HG03571 (cell line): Measurements from ENCODE around the gene BICRA.
"Not testable (repeated sequence)": the region's sequence is repeated elsewhere in the genome, so short reads cannot be mapped to it uniquely, and the experiment has no call there.

Source experiments
- ATAC-seq: cut with Tn5 transposase; IDR thresholded peaks from one replicate; pipeline ENCODE4 v1.9.1; 2021; ENCODE audit not compliant: unreplicated experiment

Gene BICRA

GRCh38 chr19:47658431-47659348 lies 49.8 kb downstream of the BICRA start:
- no peak for ATAC-seq

- ATAC-seq, result no peak
Measured at GRCh38 chr19:47660435-47660832, 51.5 kb downstream of the BICRA start.

GRCh38 chr19:47661161-47661560 lies 52.2 kb downstream of the BICRA start:
- ATAC-seq, result no peak

GRCh38 chr19:47661611-47662010 lies 52.7 kb downstream of the BICRA start:
- ATAC-seq, result no peak

GRCh38 chr19:47663435-47663910 lies 54.5 kb downstream of the BICRA start:
- ATAC-seq, result no peak

- ATAC-seq, result no peak
Measured at GRCh38 chr19:47663911-47664771, 55.2 kb downstream of the BICRA start.

GRCh38 chr19:47668556-47668955 lies 59.6 kb downstream of the BICRA start:
- not testable (repeated sequence) for ATAC-seq

- ATAC-seq, result no peak
Measured at GRCh38 chr19:47670736-47671135, 61.8 kb downstream of the BICRA start.

- no peak for ATAC-seq
Measured at GRCh38 chr19:47671499-47671898, 62.6 kb downstream of the BICRA start.

DNA sequence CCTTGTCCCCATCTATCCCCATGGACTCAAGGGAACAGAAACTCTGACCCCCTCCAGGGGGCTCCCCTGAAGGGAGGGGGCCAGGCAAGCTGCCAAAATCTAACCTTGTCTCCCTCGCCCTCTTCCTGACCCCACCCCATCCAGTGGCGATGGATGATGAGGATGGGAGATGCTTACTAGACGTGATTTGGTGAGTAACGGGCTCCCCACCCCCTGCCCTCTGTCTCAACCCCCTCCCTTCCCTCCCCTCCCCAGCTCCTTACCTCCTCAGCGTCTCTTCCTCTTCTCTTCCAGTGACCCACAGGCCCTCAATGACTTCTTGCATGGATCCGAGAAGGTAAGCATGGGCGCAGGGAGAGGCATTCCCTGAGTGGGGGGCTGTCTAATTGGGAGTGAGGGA lies 64.5 kb downstream of the BICRA start:
- ATAC-seq, result no peak

DNA sequence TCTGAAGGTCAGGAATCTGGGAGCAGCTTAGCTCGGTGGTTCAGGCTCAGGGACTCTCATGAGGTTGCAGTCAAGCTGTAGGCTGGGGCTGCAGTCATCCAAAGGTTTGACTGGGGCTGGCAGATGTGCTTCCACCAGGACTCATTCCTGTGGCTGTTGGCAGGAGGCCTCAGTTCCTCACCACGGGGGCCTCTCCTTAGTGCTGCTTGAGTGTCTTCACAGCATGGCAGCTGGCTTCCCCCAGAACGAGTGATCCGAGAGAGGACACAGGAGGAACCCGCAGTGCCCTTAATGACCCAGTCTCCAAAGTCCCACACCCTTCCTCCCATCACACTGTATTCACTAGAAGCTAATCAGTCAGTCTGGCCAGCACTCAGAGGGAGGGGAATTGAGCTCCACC lies 65.6 kb downstream of the BICRA start:
- no peak for ATAC-seq

GRCh38 chr19:47675271-47675670 lies 66.3 kb downstream of the BICRA start:
- no peak for ATAC-seq

DNA sequence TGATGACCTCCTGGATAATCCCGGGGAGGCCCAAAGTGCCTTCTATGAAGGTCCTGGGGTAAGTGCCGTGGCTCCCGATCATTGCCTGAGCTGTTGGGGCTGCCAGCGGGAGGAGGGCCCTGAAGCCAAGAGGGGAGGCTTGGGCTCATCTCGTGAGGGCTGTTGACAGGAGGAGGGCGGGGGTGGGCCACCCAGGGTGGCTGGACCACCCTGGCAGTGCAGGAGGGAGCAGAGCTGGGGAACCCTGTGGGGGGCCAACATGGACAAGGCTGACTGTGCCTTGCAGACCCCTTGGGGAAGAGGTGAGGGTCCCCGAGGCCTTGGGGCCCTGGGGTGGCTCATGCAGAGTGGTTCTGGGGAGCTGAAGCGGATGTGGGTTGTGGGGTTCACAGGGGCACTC lies 66.9 kb downstream of the BICRA start:
- ATAC-seq, result no peak

- ATAC-seq, result no peak
Measured at GRCh38 chr19:47676811-47677210, 67.9 kb downstream of the BICRA start.

DNA sequence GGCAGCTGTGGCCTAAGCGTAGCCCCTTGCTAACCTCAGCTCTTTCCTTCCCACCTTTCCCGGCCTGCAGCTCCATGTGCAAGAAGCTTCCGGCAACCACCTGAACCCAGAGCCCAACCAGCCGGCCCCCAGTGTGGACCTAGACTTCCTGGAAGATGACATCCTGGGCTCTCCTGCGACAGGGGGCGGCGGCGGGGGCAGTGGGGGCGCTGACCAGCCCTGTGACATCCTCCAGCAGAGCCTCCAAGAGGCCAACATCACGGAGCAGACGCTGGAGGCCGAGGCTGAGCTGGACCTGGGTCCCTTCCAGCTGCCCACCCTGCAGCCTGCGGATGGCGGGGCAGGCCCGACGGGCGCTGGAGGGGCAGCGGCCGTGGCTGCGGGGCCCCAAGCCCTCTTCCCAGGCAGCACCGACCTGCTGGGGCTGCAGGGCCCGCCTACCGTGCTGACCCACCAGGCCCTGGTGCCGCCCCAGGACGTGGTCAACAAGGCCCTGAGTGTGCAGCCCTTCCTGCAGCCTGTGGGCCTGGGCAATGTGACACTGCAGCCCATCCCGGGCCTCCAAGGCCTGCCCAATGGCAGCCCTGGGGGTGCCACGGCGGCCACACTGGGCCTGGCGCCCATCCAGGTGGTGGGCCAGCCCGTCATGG lies 70.4 kb downstream of the BICRA start:
- no peak for ATAC-seq

DNA sequence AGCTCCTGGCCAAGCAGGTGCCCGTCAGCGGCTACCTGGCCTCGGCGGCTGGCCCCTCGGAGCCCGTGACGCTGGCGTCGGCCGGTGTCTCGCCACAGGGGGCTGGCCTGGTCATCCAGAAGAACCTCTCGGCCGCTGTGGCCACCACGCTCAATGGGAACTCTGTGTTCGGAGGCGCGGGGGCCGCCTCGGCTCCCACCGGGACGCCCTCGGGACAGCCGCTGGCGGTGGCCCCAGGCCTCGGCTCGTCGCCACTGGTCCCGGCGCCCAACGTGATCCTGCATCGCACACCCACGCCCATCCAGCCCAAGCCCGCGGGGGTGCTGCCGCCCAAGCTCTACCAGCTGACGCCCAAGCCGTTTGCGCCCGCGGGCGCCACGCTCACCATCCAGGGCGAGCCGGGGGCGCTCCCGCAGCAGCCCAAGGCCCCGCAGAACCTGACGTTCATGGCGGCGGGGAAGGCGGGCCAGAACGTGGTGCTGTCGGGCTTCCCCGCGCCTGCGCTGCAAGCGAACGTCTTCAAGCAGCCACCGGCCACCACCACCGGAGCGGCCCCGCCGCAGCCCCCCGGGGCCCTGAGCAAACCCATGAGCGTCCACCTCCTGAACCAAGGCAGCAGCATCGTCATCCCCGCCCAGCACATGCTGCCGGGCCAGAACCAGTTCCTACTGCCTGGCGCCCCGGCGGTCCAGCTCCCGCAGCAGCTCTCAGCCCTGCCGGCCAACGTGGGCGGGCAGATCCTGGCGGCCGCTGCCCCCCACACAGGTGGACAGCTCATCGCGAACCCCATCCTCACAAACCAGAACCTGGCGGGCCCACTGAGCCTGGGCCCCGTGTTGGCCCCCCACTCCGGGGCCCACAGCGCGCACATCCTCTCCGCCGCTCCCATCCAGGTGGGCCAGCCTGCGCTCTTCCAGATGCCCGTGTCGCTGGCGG lies 71.3 kb downstream of the BICRA start:
- no peak for ATAC-seq

GRCh38 chr19:47680858-47681332 lies 72.0 kb downstream of the BICRA start:
- no peak for ATAC-seq

- no peak for ATAC-seq
Measured at GRCh38 chr19:47681388-47681787, 72.5 kb downstream of the BICRA start.

DNA sequence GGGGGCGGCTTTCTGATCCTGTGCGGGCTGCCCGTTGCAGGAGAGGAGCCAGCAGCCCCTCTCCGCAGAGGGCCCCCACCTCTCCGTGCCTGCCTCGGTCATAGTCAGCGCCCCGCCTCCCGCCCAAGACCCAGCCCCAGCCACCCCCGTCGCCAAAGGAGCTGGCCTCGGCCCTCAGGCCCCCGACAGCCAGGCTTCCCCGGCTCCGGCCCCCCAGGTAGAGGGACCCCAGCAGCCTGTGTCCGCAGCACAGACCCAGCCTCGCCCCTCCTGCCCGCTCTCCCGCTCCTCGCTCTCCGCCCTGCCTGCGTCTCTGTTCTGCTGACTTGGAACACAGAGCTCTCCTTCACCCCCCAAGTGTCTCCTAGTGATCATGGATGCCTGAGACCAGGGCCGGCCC lies 73.0 kb downstream of the BICRA start:
- no peak for ATAC-seq

- no peak for ATAC-seq
Measured at GRCh38 chr19:47682939-47683338, 74.0 kb downstream of the BICRA start.
